ENCODE measurements around the gene COL23A1. TPM values are rescaled to one million over a fixed set of nuclear protein-coding genes. Genes with fewer than 3 reads are reported as not detected.

COL23A1 gene
- total RNA-seq, 1 experiment from 2014 or later, result 0.08 TPM

GRCh38 chr5:178394074-178394473, 196.1 kb downstream of the COL23A1 start:
- no peak for DNase-seq (ENCODE audit: low spot score)

- DNase-seq (ENCODE audit: low spot score), result no peak
Observed at GRCh38 chr5:178392931-178393394, 197.2 kb downstream of the COL23A1 start.

- no peak for DNase-seq (ENCODE audit: low spot score)
Observed at GRCh38 chr5:178392386-178392785, 197.8 kb downstream of the COL23A1 start.

GRCh38 chr5:178391480-178391879, 198.7 kb downstream of the COL23A1 start:
- DNase-seq (ENCODE audit: low spot score), result no peak

- no peak for DNase-seq (ENCODE audit: low spot score)
Observed at GRCh38 chr5:178389796-178390195, 200.4 kb downstream of the COL23A1 start.

GRCh38 chr5:178389026-178389729, 201.0 kb downstream of the COL23A1 start:
- no peak for DNase-seq (ENCODE audit: low spot score)

GRCh38 chr5:178388386-178389025, 201.7 kb downstream of the COL23A1 start:
- peak; percentile 42 for DNase-seq (ENCODE audit: low spot score)

GRCh38 chr5:178387856-178388190, 202.4 kb downstream of the COL23A1 start:
- no peak for DNase-seq (ENCODE audit: low spot score)

GRCh38 chr5:178387061-178387855, 202.9 kb downstream of the COL23A1 start:
- DNase-seq (ENCODE audit: low spot score), result no peak

GRCh38 chr5:178386336-178386931, 203.8 kb downstream of the COL23A1 start:
- DNase-seq (ENCODE audit: low spot score), result no peak

GRCh38 chr5:178385496-178385890, 204.7 kb downstream of the COL23A1 start:
- DNase-seq (ENCODE audit: low spot score), result peak; percentile 51

GRCh38 chr5:178384816-178385495, 205.2 kb downstream of the COL23A1 start:
- no peak for DNase-seq (ENCODE audit: low spot score)

- no peak for DNase-seq (ENCODE audit: low spot score)
Observed at GRCh38 chr5:178383919-178384815, 206.0 kb downstream of the COL23A1 start.

- no peak for DNase-seq (ENCODE audit: low spot score)
Observed at GRCh38 chr5:178383301-178383918, 206.8 kb downstream of the COL23A1 start.

- DNase-seq (ENCODE audit: low spot score), result no peak
Observed at GRCh38 chr5:178382754-178383164, 207.4 kb downstream of the COL23A1 start.

GRCh38 chr5:178381921-178382695, 208.1 kb downstream of the COL23A1 start:
- no peak for DNase-seq (ENCODE audit: low spot score)

- DNase-seq (ENCODE audit: low spot score), result no peak
Observed at GRCh38 chr5:178381206-178381605, 209.0 kb downstream of the COL23A1 start.

GRCh38 chr5:178380541-178381074, 209.6 kb downstream of the COL23A1 start:
- DNase-seq (ENCODE audit: low spot score), result no peak

GRCh38 chr5:178380086-178380485, 210.1 kb downstream of the COL23A1 start:
- DNase-seq (ENCODE audit: low spot score), result no peak
